HG03159 (cell line): Measurements from ENCODE around the gene C16orf78.

ENCODE experiments used
- ATAC-seq: cut with Tn5 transposase; IDR thresholded peaks from one replicate; pipeline ENCODE4 v1.9.1; 2021; ENCODE audit warnings: mild to moderate bottlenecking, moderate library complexity; ENCODE audit not compliant: unreplicated experiment

C16orf78 gene

GRCh38 chr16:49373504-49373903, at the start of gene C16orf78:
Gene C16orf78, plus strand, starts transcription at chr16:49373804. Its CDS starts 136 bp downstream, at chr16:49373940.
- ATAC-seq, result no peak

GRCh38 chr16:49324703-49325102, 48.9 kb upstream of the C16orf78 start:
- ATAC-seq, result no peak

- no peak for ATAC-seq
These were observed 46.1 kb upstream of the C16orf78 start for GRCh38 chr16:49327466-49327865.

GRCh38 chr16:49328325-49328724, 45.3 kb upstream of the C16orf78 start:
- no peak for ATAC-seq

DNA sequence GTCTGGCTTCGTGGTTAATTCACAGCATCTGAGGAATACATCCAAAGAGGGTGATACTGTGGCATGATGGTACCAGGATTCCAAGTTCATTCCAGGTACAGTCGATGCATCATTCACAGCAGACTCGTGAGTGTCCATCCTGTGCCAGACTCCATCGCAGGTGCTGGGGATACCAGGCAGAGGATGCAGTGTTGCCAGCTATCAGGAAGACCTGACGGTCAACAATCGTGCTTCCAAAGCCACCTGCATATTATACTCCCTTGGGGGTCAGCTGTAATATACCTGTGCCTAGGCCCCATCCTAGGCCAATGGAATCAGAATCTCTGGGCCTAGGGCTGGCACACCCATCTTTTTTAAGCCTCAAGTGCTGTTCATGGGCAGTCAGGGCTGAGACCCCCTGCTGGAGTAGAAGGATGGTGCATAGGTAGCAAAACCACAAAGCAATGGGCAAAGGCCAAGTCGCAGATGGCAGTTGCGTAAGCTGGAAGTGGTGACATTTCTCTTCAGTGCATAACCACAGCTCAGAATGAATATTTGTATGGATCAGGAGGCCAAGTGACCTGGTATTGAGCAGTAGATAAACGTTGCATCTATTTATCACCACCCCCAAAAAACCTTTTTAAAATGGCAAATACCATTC, 42.9 kb upstream of the C16orf78 start:
- ATAC-seq, result no peak

DNA sequence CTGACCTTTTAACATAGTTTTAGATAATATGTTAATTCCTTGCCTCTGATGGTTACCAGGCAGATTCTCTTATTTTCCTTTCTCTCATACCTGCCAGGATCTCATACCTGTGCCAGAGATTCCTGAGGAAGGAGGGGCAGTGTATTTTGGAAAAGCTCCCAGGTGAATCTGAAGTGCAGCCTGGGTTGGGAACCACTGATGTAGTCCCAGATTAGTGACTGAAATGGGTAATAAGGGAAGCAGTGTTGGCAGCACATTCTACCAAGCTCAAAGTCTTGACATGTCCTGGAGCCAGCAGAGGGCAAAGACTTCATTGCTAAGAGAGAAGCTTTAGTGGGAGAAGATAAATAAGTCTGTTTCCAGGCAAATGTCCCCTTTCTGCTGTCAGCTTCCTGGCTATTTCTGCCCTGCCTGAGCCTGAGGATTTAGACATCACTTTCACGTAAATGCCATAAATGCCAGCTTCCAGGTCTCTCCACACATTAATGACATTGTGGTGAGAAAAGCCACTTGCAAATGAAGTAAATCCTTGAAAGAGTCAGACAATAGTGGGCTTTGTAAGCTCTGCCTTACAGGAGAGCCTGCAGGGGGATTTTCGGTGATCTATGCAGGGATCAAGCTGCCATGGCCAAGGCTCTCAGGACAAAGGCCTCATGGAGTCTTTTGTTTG, 40.9 kb upstream of the C16orf78 start:
- no peak for ATAC-seq

- ATAC-seq, result no peak
These were observed 40.4 kb upstream of the C16orf78 start for GRCh38 chr16:49333259-49333597.

GRCh38 chr16:49335828-49336227, 37.8 kb upstream of the C16orf78 start:
- ATAC-seq, result no peak

DNA sequence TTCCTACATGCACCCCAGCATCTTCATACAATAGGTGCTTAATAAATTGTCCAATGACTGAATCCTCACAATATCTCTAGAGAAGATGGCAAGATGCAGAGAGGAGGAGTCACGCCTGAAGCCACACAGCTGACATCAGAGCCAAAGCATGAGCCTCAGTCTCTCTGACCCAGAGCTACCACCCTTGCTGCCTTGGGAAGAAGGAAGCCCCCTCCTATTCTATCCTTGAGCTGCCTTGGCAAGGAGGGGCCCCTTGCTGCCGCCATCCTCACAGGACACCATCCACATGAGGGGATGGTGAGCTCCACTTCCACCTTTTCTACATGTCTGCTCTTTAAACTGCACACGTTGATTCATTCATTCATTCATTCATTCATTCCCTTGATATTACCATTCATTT, 37.0 kb upstream of the C16orf78 start:
- ATAC-seq, result no peak

DNA sequence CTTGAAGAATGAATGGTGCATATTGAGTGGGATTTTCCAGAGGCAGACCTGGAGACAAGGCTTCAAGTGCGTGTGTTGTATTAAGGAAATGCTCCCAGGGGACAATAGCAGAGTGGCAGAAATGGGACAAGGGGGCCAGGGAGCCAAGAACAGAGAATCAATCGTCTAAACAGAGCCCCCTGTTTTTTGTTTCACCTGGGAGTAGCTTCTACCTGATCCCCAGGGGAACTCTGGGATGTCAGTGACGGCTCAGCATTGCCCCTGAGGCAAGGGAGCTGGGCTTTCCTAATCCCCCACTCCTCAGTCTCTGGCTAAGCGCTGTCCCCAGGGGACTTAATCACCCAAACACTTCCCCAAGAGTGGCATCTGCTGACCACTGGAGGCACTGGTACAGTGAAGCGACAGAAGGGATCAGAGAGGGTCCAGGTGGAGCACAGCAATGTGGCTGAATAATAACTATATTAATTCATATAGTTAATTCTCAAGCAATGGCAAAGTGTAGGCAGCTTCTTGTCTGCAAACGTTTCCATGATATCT, 35.7 kb upstream of the C16orf78 start:
- no peak for ATAC-seq

DNA sequence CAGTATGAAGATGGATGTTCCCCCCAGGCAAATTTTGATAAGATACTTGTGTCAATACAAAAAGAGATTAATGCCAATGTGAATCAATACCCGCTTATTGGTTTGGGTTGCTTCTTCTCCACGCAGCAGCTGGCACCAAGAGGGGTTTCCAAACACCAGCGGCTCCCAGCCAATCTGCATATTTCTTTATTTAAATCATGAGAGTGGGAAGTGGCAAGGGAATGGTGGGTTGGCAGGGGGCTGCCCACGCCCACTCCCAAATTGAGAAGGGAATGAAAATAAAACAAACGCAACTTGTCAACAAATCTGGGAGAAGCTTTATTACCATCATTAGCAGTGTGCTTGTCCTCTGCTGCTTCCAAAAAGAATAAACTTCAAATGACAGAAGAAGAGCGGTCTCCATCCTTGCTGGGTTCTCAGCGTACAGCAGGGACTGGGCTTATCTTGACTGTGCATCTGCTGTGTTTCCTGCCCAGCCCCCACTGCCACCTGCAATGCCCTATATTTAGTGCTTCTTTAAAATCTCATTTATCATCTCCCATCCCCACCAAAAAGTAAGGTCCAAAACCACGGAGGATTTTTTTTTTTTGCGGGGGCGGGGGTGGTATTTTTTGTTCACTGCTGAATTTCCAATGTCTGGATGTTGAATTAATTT, 34.9 kb upstream of the C16orf78 start:
- no peak for ATAC-seq

- no peak for ATAC-seq
These were observed 33.1 kb upstream of the C16orf78 start for GRCh38 chr16:49340466-49340865.

- no peak for ATAC-seq
These were observed 31.9 kb upstream of the C16orf78 start for GRCh38 chr16:49341706-49342105.

GRCh38 chr16:49342336-49343265, 31.0 kb upstream of the C16orf78 start:
- ATAC-seq, result no peak

DNA sequence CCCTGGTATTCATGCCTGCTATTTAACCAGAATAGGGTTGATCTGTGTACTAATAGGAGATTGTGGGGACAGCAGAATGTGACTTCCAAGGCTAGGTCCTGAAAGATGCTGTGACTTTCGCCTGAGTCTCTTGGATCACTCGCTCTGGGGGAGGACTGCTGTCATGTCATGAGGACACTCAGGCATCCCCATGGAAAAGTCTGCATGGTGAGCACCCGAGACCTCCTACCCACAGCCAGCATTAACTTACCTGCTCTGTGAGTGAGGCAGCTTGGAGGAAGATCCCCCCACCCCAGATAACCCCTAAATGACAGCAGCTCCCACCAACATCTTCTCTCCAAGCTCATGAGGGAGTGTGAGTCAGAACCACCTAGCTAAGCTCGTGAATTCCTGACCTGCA, 30.3 kb upstream of the C16orf78 start:
- no peak for ATAC-seq

DNA sequence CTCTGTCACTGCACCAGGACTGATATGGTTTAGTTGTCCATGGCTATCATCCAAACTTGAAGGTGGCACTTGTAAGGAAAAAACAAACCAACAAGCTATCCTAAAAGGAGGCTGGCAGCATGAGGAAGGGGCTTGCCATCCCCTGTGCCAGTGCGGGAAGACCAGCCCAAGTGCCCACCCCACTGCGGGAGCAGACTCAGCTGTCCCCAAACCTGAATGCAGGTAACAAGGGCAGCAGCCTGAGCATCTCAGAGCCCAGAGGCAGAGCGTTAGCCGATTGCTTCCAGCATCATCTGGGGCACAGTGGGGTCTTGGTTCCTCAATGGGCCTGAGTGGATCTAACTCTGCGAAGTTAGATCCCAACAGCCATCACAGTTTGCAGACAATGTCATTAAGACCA, 29.2 kb upstream of the C16orf78 start:
- ATAC-seq, result no peak

- ATAC-seq, result no peak
These were observed 27.8 kb upstream of the C16orf78 start for GRCh38 chr16:49345829-49346228.

DNA sequence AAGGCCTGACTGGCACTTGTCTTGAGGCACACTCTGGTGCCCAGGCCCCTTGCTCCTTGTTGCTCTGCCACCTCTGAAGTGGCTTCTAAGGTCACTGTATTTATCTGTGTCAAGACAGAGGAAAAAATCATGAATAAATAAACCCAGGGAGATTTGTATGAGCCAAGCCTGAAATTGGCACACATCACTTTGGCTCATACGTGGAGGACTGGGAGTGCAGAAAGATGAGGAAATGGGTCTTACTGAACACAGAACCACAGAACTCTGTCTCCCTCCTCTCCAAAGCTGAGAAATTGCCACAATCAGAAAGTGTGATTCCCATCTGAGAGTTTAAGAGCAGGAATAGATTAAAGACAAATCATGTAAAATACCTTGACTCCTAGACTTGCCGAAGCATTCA, 27.1 kb upstream of the C16orf78 start:
- ATAC-seq, result no peak

DNA sequence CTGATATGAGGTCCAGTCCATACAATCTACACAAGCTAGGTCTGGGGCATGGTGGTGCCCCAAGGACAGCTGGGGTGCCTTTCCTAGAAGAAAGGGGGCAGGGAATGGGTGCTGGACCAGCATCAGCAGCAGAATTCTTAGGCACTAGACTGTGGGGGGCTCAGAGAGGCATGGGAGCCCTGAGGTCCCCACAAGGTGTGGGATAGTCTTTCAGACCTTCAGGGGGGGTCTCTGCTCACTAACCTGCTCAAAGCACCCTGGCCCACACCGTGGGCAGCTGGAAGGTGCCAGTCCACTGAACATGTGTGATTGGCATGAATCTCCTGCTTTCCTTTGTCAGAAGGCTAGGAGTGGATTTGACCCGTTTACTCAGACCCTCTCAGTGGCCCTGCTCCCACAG, 26.1 kb upstream of the C16orf78 start:
- ATAC-seq, result no peak

GRCh38 chr16:49348408-49349176, 25.0 kb upstream of the C16orf78 start:
- ATAC-seq, result no peak
